ENCODE results near the gene DNAJB7.

DNA sequence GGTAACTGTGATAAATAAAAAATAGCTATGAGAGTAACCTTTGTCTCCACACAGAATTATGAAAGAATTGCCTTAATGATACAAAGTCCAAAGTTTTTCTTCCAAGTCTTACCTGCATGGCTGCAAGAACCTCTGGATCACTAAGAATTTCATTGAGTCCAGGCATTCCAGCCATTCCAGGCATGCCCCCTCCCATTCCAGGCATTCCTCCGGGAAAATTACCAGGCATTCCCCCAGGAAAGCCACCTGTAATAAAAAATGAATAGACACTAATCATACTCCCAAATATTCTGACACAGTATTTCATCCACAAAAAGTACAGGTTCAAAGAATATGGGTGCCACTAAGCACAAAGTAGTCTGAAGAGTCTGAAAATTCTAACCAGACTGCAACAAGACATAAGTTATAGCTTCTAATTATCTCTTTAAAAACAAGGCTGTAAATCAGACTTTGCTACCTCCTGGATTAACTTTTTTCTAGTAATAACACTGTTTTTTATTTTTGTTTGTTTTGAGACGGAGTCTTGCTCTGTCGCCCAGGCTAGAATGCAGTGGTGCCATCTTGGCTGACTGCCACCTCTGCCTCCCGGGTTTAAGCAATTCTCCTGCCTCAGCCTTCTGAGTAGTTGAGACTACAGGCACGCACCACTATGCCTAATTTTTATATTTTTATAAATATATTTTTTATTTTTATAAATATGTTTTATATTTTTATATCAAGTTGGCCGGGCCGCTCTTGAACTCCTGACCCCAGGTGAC, 34.8 kb downstream of the DNAJB7 start:
- no peak for TF ChIP-seq EZH2 (IDR thresholded peaks at IDR 0.05; ENCODE audit: insufficient read depth, low read length)
- TF ChIP-seq, protein P1, sequence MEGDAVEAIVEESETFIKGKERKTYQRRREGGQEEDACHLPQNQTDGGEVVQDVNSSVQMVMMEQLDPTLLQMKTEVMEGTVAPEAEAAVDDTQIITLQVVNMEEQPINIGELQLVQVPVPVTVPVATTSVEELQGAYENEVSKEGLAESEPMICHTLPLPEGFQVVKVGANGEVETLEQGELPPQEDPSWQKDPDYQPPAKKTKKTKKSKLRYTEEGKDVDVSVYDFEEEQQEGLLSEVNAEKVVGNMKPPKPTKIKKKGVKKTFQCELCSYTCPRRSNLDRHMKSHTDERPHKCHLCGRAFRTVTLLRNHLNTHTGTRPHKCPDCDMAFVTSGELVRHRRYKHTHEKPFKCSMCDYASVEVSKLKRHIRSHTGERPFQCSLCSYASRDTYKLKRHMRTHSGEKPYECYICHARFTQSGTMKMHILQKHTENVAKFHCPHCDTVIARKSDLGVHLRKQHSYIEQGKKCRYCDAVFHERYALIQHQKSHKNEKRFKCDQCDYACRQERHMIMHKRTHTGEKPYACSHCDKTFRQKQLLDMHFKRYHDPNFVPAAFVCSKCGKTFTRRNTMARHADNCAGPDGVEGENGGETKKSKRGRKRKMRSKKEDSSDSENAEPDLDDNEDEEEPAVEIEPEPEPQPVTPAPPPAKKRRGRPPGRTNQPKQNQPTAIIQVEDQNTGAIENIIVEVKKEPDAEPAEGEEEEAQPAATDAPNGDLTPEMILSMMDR (IDR thresholded peaks at IDR 0.05; ENCODE audit: insufficient read depth, low read depth, low read length) = no peak
